Small intestine (tissue), 7 donors: Measurements from ENCODE around the gene TSTD2. TPM values are rescaled to one million over a fixed set of nuclear protein-coding genes. Genes with fewer than 3 reads are reported as not detected.
"Not testable (repeated sequence)": the region's sequence is repeated elsewhere in the genome, so short reads cannot be mapped to it uniquely, and the experiment has no call there.

Experiments used
- DNase-seq, 2 donors: peaks; one replicate each; pipeline versions ENCODE4 v3.0.0 to v3.0.0-alpha.2; 2013
- FAIRE-seq: peaks from 2 replicates; lab custom pipeline; 2012; peaks lifted over from hg19 to GRCh38; lab: Jason Lieb, UNC
- H3K27ac ChIP-seq, 3 donors: one replicate each; pipeline ENCODE4 v1.5.1; 2013; ENCODE audit warnings: low read length in 2 of 3, mild to moderate bottlenecking in 2 of 3, control low read depth in 1 of 3, inconsistent platforms in 1 of 3, low read depth in 1 of 3, moderate library complexity in 1 of 3
- H3K27me3 ChIP-seq, 3 donors: one replicate each; pipeline ENCODE4 v1.6.1; 2013; ENCODE audit warnings: low read length in 3 of 3, inconsistent platforms in 1 of 3; ENCODE audit not compliant: control insufficient read depth in 3 of 3, insufficient read depth in 3 of 3
- H3K36me3 ChIP-seq, 3 donors: one replicate each; pipeline ENCODE4 v1.6.1; 2013; ENCODE audit warnings: low read length in 3 of 3, inconsistent platforms in 1 of 3, low read depth in 1 of 3, mild to moderate bottlenecking in 1 of 3, moderate library complexity in 1 of 3; ENCODE audit not compliant: control insufficient read depth in 3 of 3, insufficient read depth in 2 of 3
- H3K4me1 ChIP-seq, 3 donors: one replicate each; pipeline ENCODE4 v1.6.1; 2013; ENCODE audit warnings: low read length in 2 of 3, inconsistent platforms in 1 of 3, low read depth in 1 of 3, mild to moderate bottlenecking in 1 of 3, moderate library complexity in 1 of 3; ENCODE audit not compliant: control insufficient read depth in 3 of 3, insufficient read depth in 2 of 3
- H3K4me3 ChIP-seq, 3 donors: one replicate each; pipeline ENCODE4 v1.5.1; 2013; ENCODE audit warnings: low read length in 3 of 3, control low read depth in 1 of 3, inconsistent platforms in 1 of 3, low read depth in 1 of 3, mild to moderate bottlenecking in 1 of 3, moderate library complexity in 1 of 3
- H3K9me3 ChIP-seq, 2 donors: one replicate each; pipeline ENCODE4 v1.6.1; 2013; ENCODE audit warnings: low read depth in 1 of 2, low read length in 1 of 2; ENCODE audit not compliant: control insufficient read depth in 2 of 2, insufficient read depth in 1 of 2
- WGBS, 3 donors: extraction: QIAGEN DNeasy Blood & Tissue Kit; methylation state at CpG; one replicate each; pipeline ENCODE4 v1.1.7; 2013; 5-methylcytosine and 5-hydroxymethylcytosine counted together
- polyA plus RNA-seq, 4 donors: library from polyadenylated mRNA; stranded (reverse) in 3 of 4; unstranded in 1 of 4; fragments of 200-250 nt in 3 of 4; fragments of 120-200 nt in 1 of 4; gene quantifications; one replicate each; pipeline versions ENCODE4 v1.2.1 to v1.2.3, GENCODE V29; 2013
- donor health status: healthy with polysubstance abuse.
- donor health status: control.
- donor health status: control.
- donor health status: Bipolar disorder and iron deficiency.
- donor health status: healthy.

TSTD2 gene
- polyA plus RNA-seq, 4 donors: 7.2 to 17.4 (median 7.8) TPM

- 77 to 85% (median 83%) methylated on average over 5 of the region's 5 CpGs for WGBS, 3 donors
- H3K36me3 ChIP-seq: no peaks in the 10 kb centered on the region
- H3K4me1 ChIP-seq: no peaks in the 10 kb centered on the region
- DNase-seq (no peak), FAIRE-seq (no peak)
- no peak overlapping the region for H3K27ac ChIP-seq
- H3K4me3 ChIP-seq: no peak overlapping the region
- H3K9me3 ChIP-seq: no peaks in the 10 kb centered on the region
- H3K27me3 ChIP-seq: no peaks in the 10 kb centered on the region
These were observed 54.3 kb downstream of the TSTD2 start for GRCh38 chr9:97578846-97579245.

GRCh38 chr9:97577051-97577450 lies 56.1 kb downstream of the TSTD2 start:
- no peak overlapping the region for H3K4me3 ChIP-seq
- H3K27ac ChIP-seq: no peak overlapping the region
- no peak for DNase-seq
- no peaks in the 10 kb centered on the region for H3K36me3 ChIP-seq
- H3K27me3 ChIP-seq: no peaks in the 10 kb centered on the region
- no peaks in the 10 kb centered on the region for H3K4me1 ChIP-seq
- FAIRE-seq: no peak
- H3K9me3 ChIP-seq: no peaks in the 10 kb centered on the region
- 69 to 78% (median 74%) methylated on average over 5 of the region's 5 CpGs for WGBS, 3 donors

- H3K27ac ChIP-seq: no peak overlapping the region
- H3K4me3 ChIP-seq: no peak overlapping the region
- no peaks in the 10 kb centered on the region for H3K4me1 ChIP-seq
- no peaks in the 10 kb centered on the region for H3K9me3 ChIP-seq
- H3K27me3 ChIP-seq: no peaks in the 10 kb centered on the region
- no peaks in the 10 kb centered on the region for H3K36me3 ChIP-seq
- 73 to 81% (median 81%) methylated on average over 11 of the region's 11 CpGs for WGBS, 3 donors
- FAIRE-seq: no peak
- DNase-seq: no peak
These were observed 57.4 kb downstream of the TSTD2 start for GRCh38 chr9:97575673-97576200.

GRCh38 chr9:97574921-97575672 lies 58.1 kb downstream of the TSTD2 start:
- H3K27me3 ChIP-seq, H3K4me3 ChIP-seq, H3K9me3 ChIP-seq, H3K36me3 ChIP-seq, FAIRE-seq, DNase-seq, H3K27ac ChIP-seq, H3K4me1 ChIP-seq: not testable (repeated sequence)
- WGBS, 3 donors: 77 to 82% (median 77%) methylated on average over 21 of the region's 21 CpGs

- H3K4me1 ChIP-seq, H3K27ac ChIP-seq, H3K9me3 ChIP-seq, FAIRE-seq, H3K36me3 ChIP-seq, H3K4me3 ChIP-seq, DNase-seq, H3K27me3 ChIP-seq: not testable (repeated sequence)
- WGBS, 3 donors: 93 to 97% (median 95%) methylated on average over 20 to 47 of the region's 47 CpGs
These were observed 59.0 kb downstream of the TSTD2 start for GRCh38 chr9:97574101-97574571.

- no peak for FAIRE-seq
- no peak overlapping the region for H3K27ac ChIP-seq
- H3K9me3 ChIP-seq: no peaks in the 10 kb centered on the region
- H3K4me3 ChIP-seq: no peak overlapping the region
- WGBS, 3 donors: 74 to 82% (median 81%) methylated on average over 5 of the region's 5 CpGs
- H3K36me3 ChIP-seq: no peaks in the 10 kb centered on the region
- H3K4me1 ChIP-seq: no peaks in the 10 kb centered on the region
- DNase-seq: no peak
- no peaks in the 10 kb centered on the region for H3K27me3 ChIP-seq
These were observed 59.6 kb downstream of the TSTD2 start for GRCh38 chr9:97573482-97574073.

GRCh38 chr9:97572892-97573365 lies 60.2 kb downstream of the TSTD2 start:
- WGBS, 3 donors: 83 to 90% (median 87%) methylated on average over 6 of the region's 6 CpGs
- Histone ChIP-seq H3K4me1 (no peaks in the 10 kb centered on the region), H3K36me3 (no peaks in the 10 kb centered on the region), H3K9me3 (no peaks in the 10 kb centered on the region), H3K27me3 (no peaks in the 10 kb centered on the region), H3K27ac (no peak overlapping the region), H3K4me3 (no peak overlapping the region)
- DNase-seq: no peak
- no peak for FAIRE-seq

GRCh38 chr9:97572196-97572891 lies 60.8 kb downstream of the TSTD2 start:
- no peaks in the 10 kb centered on the region for H3K27me3 ChIP-seq
- H3K4me3 ChIP-seq: no peak overlapping the region
- no peaks in the 10 kb centered on the region for H3K9me3 ChIP-seq
- H3K4me1 ChIP-seq: no peaks in the 10 kb centered on the region
- FAIRE-seq (no peak), DNase-seq (no peak)
- no peaks in the 10 kb centered on the region for H3K36me3 ChIP-seq
- 80 to 85% (median 83%) methylated on average over 9 of the region's 9 CpGs for WGBS, 3 donors
- no peak overlapping the region for H3K27ac ChIP-seq
